WTC11 (cell line): ENCODE data around the gene CHST14. TPM values are rescaled to one million over a fixed set of nuclear protein-coding genes. Genes with fewer than 3 reads are reported as not detected.
A peak's percentile ranks its signal among the peaks of the same experiment; 100 is the strongest.

Experiments
- ATAC-seq: fragments of 200-7000 bp; cut with Tn5 transposase; 2 replicates; pipeline ENCODE4 v1.10.0; 2021; ENCODE audit warnings: mild to moderate bottlenecking, moderate library complexity
- CTCF ChIA-PET: fragments of 300-600 bp; sonication (Branson Sonifier 250); formaldehyde crosslinking; loops from one replicate; lab custom pipeline; 2021; ENCODE audit warnings: antibody characterized with exemption; lab: Charles Lee
- POLR2A ChIA-PET: fragments of 350-600 bp; sonication (Branson Sonifier 250); formaldehyde crosslinking; loops from one replicate; lab custom pipeline; 2021; ENCODE audit warnings: antibody characterized with exemption; lab: Charles Lee
- DNase-seq: peaks from one replicate; pipeline ENCODE4 v3.0.0; 2021; ENCODE audit warnings: low spot score
- H3K27ac Mint-ChIP-seq: 2 replicates; pipeline ENCODE4 v1.8.0; 2021; ENCODE audit warnings: mixed read lengths
- H3K27me3 Mint-ChIP-seq: 2 replicates; pipeline ENCODE4 v1.8.0; 2021; ENCODE audit warnings: low read depth, mild to moderate bottlenecking, moderate library complexity, mixed read lengths
- H3K36me3 Mint-ChIP-seq: 2 replicates; pipeline ENCODE4 v1.8.0; 2021; ENCODE audit warnings: mixed read lengths
- H3K4me1 Mint-ChIP-seq: 2 replicates; pipeline ENCODE4 v1.8.0; 2022; ENCODE audit warnings: mixed read lengths
- H3K4me3 Mint-ChIP-seq: 2 replicates; pipeline ENCODE4 v1.8.0; 2021; ENCODE audit warnings: mild to moderate bottlenecking, moderate library complexity, mixed read lengths
- H3K9me3 Mint-ChIP-seq: 2 replicates; pipeline ENCODE4 v1.8.0; 2021; ENCODE audit warnings: mixed read lengths
- ATF3 ChIP-seq: sonication (generic); formaldehyde crosslinking; conservative IDR thresholded peaks from 2 replicates; pipeline ENCODE4 v1.8.1; 2022; ENCODE audit warnings: mild to moderate bottlenecking, missing genetic modification reagents
- E2F5 ChIP-seq: sonication (generic); formaldehyde crosslinking; IDR thresholded peaks from 2 replicates; pipeline ENCODE4 v1.8.1; 2022; ENCODE audit warnings: mild to moderate bottlenecking, moderate library complexity, missing genetic modification reagents
- ELF4 ChIP-seq: sonication (generic); formaldehyde crosslinking; IDR thresholded peaks from 2 replicates; pipeline ENCODE4 v1.8.1; 2022; ENCODE audit warnings: low read depth, mild to moderate bottlenecking, moderate library complexity, missing genetic modification reagents
- EMX1 ChIP-seq: fragments of 250-450 bp; sonication (Bioruptor Pico); IDR thresholded peaks from 2 replicates; pipeline ENCODE4 v1.8.0; 2021; ENCODE audit warnings: mild to moderate bottlenecking
- FOXJ3 ChIP-seq: sonication (generic); formaldehyde crosslinking; IDR thresholded peaks from 2 replicates; pipeline ENCODE4 v1.9.0; 2021; ENCODE audit warnings: missing genetic modification reagents, mild to moderate bottlenecking, borderline replicate concordance
- FOXK1 ChIP-seq: sonication (generic); formaldehyde crosslinking; IDR thresholded peaks from 2 replicates; pipeline ENCODE4 v1.8.0; 2022; ENCODE audit warnings: mild to moderate bottlenecking, moderate library complexity, missing genetic modification reagents
- GRHL2 ChIP-seq: fragments of 250-450 bp; sonication (Bioruptor Pico); IDR thresholded peaks from 2 replicates; pipeline ENCODE4 v1.8.0; 2022; ENCODE audit warnings: mild to moderate bottlenecking, moderate library complexity; ENCODE audit not compliant: insufficient replicate concordance, severe bottlenecking
- JUN ChIP-seq: sonication (generic); formaldehyde crosslinking; IDR thresholded peaks from 2 replicates; pipeline ENCODE4 v1.8.0; 2023; ENCODE audit warnings: mild to moderate bottlenecking, missing genetic modification reagents
- MLX ChIP-seq: sonication (generic); formaldehyde crosslinking; IDR thresholded peaks from 2 replicates; pipeline ENCODE4 v1.8.1; 2023; ENCODE audit warnings: mild to moderate bottlenecking, missing genetic modification reagents, moderate library complexity
- MYBL2 ChIP-seq: sonication (generic); formaldehyde crosslinking; IDR thresholded peaks from 2 replicates; pipeline ENCODE4 v1.8.1; 2023; ENCODE audit warnings: mild to moderate bottlenecking, moderate library complexity, missing genetic modification reagents
- NFYB ChIP-seq: sonication (generic); formaldehyde crosslinking; conservative IDR thresholded peaks from 2 replicates; pipeline ENCODE4 v1.8.0; 2022; ENCODE audit warnings: low read depth, missing genetic modification reagents
- NR1H2 ChIP-seq: sonication (generic); formaldehyde crosslinking; IDR thresholded peaks from 2 replicates; pipeline ENCODE4 v1.9.0; 2021; ENCODE audit warnings: mild to moderate bottlenecking, moderate library complexity, missing genetic modification reagents
- SMAD3 ChIP-seq: sonication (generic); formaldehyde crosslinking; IDR thresholded peaks from 2 replicates; pipeline ENCODE4 v1.8.0; 2022; ENCODE audit warnings: missing genetic modification reagents, mild to moderate bottlenecking, borderline replicate concordance
- TCF7 ChIP-seq: sonication (generic); formaldehyde crosslinking; IDR thresholded peaks from 2 replicates; pipeline ENCODE4 v1.8.0; 2022; ENCODE audit warnings: mild to moderate bottlenecking, low read depth, missing genetic modification reagents, moderate library complexity
- TEAD1 ChIP-seq: sonication (generic); formaldehyde crosslinking; IDR thresholded peaks from 2 replicates; pipeline ENCODE4 v1.8.0; 2022; ENCODE audit warnings: mild to moderate bottlenecking, missing genetic modification reagents
- USF1 ChIP-seq: sonication (generic); formaldehyde crosslinking; IDR thresholded peaks from 2 replicates; pipeline ENCODE4 v1.8.0; 2022; ENCODE audit warnings: mild to moderate bottlenecking, missing genetic modification reagents
- ZBTB21 ChIP-seq: sonication (generic); formaldehyde crosslinking; IDR thresholded peaks from 2 replicates; pipeline ENCODE4 v1.8.1; 2023; ENCODE audit warnings: mild to moderate bottlenecking, missing genetic modification reagents, borderline replicate concordance
- ZNF219 ChIP-seq: sonication (generic); formaldehyde crosslinking; IDR thresholded peaks from 2 replicates; pipeline ENCODE4 v1.8.0; 2023; ENCODE audit warnings: missing genetic modification reagents, mild to moderate bottlenecking, borderline replicate concordance
- ZNF396 ChIP-seq: fragments of 250-450 bp; sonication (Bioruptor Pico); IDR thresholded peaks from 2 replicates; pipeline ENCODE4 v1.8.0; 2021; ENCODE audit warnings: mild to moderate bottlenecking, moderate library complexity, borderline replicate concordance
- ZNF423 ChIP-seq: fragments of 250-450 bp; sonication (Bioruptor Pico); IDR thresholded peaks from 2 replicates; pipeline ENCODE4 v2.1.2; 2022; ENCODE audit warnings: mild to moderate bottlenecking, moderate library complexity
- ZNF532 ChIP-seq: fragments of 250-450 bp; sonication (Bioruptor Pico); IDR thresholded peaks from 2 replicates; pipeline ENCODE4 v1.9.0; 2021; ENCODE audit warnings: mild to moderate bottlenecking, borderline replicate concordance
- total RNA-seq: library from RNA; stranded (reverse); gene quantifications from 3 replicates; pipeline ENCODE4 v1.2.3, GENCODE V29; 2021
- TF ChIP-seq, protein P1 (sequence below): sonication (generic); formaldehyde crosslinking; IDR thresholded peaks from 2 replicates; pipeline ENCODE4 v1.8.0; 2023; ENCODE audit warnings: missing genetic modification reagents, mild to moderate bottlenecking, borderline replicate concordance
- TF ChIP-seq, protein P2 (sequence below): sonication (generic); formaldehyde crosslinking; IDR thresholded peaks from 2 replicates; pipeline ENCODE4 v1.8.1; 2022; ENCODE audit warnings: low read depth, missing genetic modification reagents, borderline replicate concordance

The CHST14 gene
- total RNA-seq, 1 experiment from 2014 or later: 21.3 TPM

- peaks cover 39% of the 10 kb centered on the region for H3K27me3 Mint-ChIP-seq
- TF ChIP-seq EMX1 (CRISPR knock-in tag): no peak; the same call in 1 of the 2 replicates
- no peak for TF ChIP-seq NFYB (CRISPR knock-in tag)
- no peak for TF ChIP-seq JUN (CRISPR knock-in tag)
- no peak for TF ChIP-seq ZBTB21
- TF ChIP-seq E2F5 (CRISPR knock-in tag): no peak; the same call in 1 of the 2 replicates
- TF ChIP-seq ZNF423 (CRISPR knock-in tag): peak; percentile 41; the same call in 1 of the 2 replicates
- TF ChIP-seq USF1 (CRISPR knock-in tag): no peak
- TF ChIP-seq MLX (CRISPR knock-in tag): no peak
- TF ChIP-seq TCF7: no peak
- no peak for TF ChIP-seq FOXK1 (CRISPR knock-in tag)
- TF ChIP-seq GRHL2 (CRISPR knock-in tag): no peak
- TF ChIP-seq ZNF219: no peak
- TF ChIP-seq TEAD1 (CRISPR knock-in tag): no peak
- TF ChIP-seq, protein P1, sequence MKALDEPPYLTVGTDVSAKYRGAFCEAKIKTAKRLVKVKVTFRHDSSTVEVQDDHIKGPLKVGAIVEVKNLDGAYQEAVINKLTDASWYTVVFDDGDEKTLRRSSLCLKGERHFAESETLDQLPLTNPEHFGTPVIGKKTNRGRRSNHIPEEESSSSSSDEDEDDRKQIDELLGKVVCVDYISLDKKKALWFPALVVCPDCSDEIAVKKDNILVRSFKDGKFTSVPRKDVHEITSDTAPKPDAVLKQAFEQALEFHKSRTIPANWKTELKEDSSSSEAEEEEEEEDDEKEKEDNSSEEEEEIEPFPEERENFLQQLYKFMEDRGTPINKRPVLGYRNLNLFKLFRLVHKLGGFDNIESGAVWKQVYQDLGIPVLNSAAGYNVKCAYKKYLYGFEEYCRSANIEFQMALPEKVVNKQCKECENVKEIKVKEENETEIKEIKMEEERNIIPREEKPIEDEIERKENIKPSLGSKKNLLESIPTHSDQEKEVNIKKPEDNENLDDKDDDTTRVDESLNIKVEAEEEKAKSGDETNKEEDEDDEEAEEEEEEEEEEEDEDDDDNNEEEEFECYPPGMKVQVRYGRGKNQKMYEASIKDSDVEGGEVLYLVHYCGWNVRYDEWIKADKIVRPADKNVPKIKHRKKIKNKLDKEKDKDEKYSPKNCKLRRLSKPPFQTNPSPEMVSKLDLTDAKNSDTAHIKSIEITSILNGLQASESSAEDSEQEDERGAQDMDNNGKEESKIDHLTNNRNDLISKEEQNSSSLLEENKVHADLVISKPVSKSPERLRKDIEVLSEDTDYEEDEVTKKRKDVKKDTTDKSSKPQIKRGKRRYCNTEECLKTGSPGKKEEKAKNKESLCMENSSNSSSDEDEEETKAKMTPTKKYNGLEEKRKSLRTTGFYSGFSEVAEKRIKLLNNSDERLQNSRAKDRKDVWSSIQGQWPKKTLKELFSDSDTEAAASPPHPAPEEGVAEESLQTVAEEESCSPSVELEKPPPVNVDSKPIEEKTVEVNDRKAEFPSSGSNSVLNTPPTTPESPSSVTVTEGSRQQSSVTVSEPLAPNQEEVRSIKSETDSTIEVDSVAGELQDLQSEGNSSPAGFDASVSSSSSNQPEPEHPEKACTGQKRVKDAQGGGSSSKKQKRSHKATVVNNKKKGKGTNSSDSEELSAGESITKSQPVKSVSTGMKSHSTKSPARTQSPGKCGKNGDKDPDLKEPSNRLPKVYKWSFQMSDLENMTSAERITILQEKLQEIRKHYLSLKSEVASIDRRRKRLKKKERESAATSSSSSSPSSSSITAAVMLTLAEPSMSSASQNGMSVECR (CRISPR knock-in tag): no peak
- no peak for TF ChIP-seq ATF3
- TF ChIP-seq ELF4 (CRISPR knock-in tag): no peak
- TF ChIP-seq, protein P2, sequence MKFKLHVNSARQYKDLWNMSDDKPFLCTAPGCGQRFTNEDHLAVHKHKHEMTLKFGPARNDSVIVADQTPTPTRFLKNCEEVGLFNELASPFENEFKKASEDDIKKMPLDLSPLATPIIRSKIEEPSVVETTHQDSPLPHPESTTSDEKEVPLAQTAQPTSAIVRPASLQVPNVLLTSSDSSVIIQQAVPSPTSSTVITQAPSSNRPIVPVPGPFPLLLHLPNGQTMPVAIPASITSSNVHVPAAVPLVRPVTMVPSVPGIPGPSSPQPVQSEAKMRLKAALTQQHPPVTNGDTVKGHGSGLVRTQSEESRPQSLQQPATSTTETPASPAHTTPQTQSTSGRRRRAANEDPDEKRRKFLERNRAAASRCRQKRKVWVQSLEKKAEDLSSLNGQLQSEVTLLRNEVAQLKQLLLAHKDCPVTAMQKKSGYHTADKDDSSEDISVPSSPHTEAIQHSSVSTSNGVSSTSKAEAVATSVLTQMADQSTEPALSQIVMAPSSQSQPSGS: no peak
- TF ChIP-seq NR1H2 (CRISPR knock-in tag): no peak
- TF ChIP-seq MYBL2: peak; percentile 64; the same call in 1 of the 2 replicates
- TF ChIP-seq ZNF532 (CRISPR knock-in tag): no peak
- no peak for TF ChIP-seq ZNF396 (CRISPR knock-in tag)
- TF ChIP-seq FOXJ3 (CRISPR knock-in tag): no peak
- 0 out of 2 replicates have a peak, but pooled peaks have one; percentile 53 for TF ChIP-seq SMAD3 (CRISPR knock-in tag)
Observed at GRCh38 chr15:40436116-40436891, 34.5 kb upstream of the CHST14 start.

More at GRCh38 chr15:40436116-40436891, 34.5 kb upstream of the CHST14 start:
- ChIA-PET CTCF (interaction anchor here (0.5 to 2.4 kb wide), 13 partner anchors 15 to 328 kb away, joined by 3 to 10 read pairs (median 4); partner anchors contain the start of genes IVD and RPUSD2), POLR2A (interaction anchor here (1.5 kb wide), 1 partner anchor 30 kb away, joined by 7 read pairs; the partner anchor contains the start of gene IVD)
- H3K27ac Mint-ChIP-seq: no peak overlapping the region
- no peaks in the 10 kb centered on the region for H3K9me3 Mint-ChIP-seq
- no peaks in the 10 kb centered on the region for H3K36me3 Mint-ChIP-seq
- ATAC-seq (peak; percentile 1), DNase-seq (peak; percentile 47)
- peak overlapping the region; percentile 90 for H3K4me3 Mint-ChIP-seq
- peaks cover 36% of the 10 kb centered on the region for H3K4me1 Mint-ChIP-seq
